IMR-90 (cell line): ENCODE measurements around the gene ANGPTL7. TPM values are rescaled to one million over a fixed set of nuclear protein-coding genes. Genes with fewer than 3 reads are reported as not detected.

Experiments
- ATAC-seq: fragments of 200-7000 bp; cut with Tn5 transposase; 2 replicates; pipeline ENCODE4 v1.9.1; 2020; ENCODE audit warnings: low read depth, mild to moderate bottlenecking, moderate library complexity
- BruUV-seq: library from RNA; stranded (reverse); fragments of 400-500 nt; replicated peaks from 2 replicates; lab custom pipeline; 2021; lab: Mats Ljungman, UMichigan
- CTCF ChIA-PET: fragments of 300-600 bp; formaldehyde crosslinking; extraction: SDS; loops from one replicate; lab custom pipeline; 2021; ENCODE audit warnings: antibody characterized with exemption; lab: Yijun Ruan, JAX
- POLR2A ChIA-PET: fragments of 300-600 bp; sonication (Branson Sonifier 250); formaldehyde crosslinking; loops from one replicate; lab custom pipeline; 2022; ENCODE audit warnings: antibody characterized with exemption; ENCODE audit not compliant: unreplicated experiment; lab: Charles Lee
- DNase-seq: peaks from one replicate; pipeline ENCODE4 v3.0.0; 2013
- H2AFZ ChIP-seq: replicated peaks from 2 replicates; pipeline ENCODE3; 2013; ENCODE audit warnings: low read length, mild to moderate bottlenecking; ENCODE audit not compliant: poor library complexity
- H2AK5ac ChIP-seq: 2 replicates; pipeline ENCODE4 v1.6.1; 2013; ENCODE audit warnings: low read depth, low read length, inconsistent platforms
- H2AK9ac ChIP-seq: replicated peaks from 2 replicates; pipeline ENCODE3; 2013; ENCODE audit warnings: mild to moderate bottlenecking, low read depth, low read length, moderate library complexity; ENCODE audit not compliant: poor library complexity
- H2BK120ac ChIP-seq: 2 replicates; pipeline ENCODE4 v1.6.1; 2013; ENCODE audit warnings: low read depth, low read length, inconsistent platforms
- H2BK15ac ChIP-seq: 3 replicates; pipeline ENCODE4 v1.6.1; 2013; ENCODE audit warnings: low read depth, low read length, inconsistent platforms
- H2BK20ac ChIP-seq: 2 replicates; pipeline ENCODE4 v1.6.1; 2013; ENCODE audit warnings: low read depth, mild to moderate bottlenecking, inconsistent platforms, low read length, moderate library complexity
- H2BK5ac ChIP-seq: 2 replicates; pipeline ENCODE4 v1.6.1; 2013; ENCODE audit warnings: mild to moderate bottlenecking, low read depth, low read length, inconsistent platforms; ENCODE audit not compliant: poor library complexity, severe bottlenecking
- H3K14ac ChIP-seq: replicated peaks from 2 replicates; pipeline ENCODE4 v1.6.1; 2013; ENCODE audit warnings: low read depth, low read length, inconsistent platforms
- H3K18ac ChIP-seq: 2 replicates; pipeline ENCODE4 v1.6.1; 2013; ENCODE audit warnings: low read depth, low read length, control low read depth
- H3K23ac ChIP-seq: 2 replicates; pipeline ENCODE4 v1.6.1; 2013; ENCODE audit warnings: low read depth, low read length, inconsistent platforms
- H3K27ac ChIP-seq: 2 replicates; pipeline ENCODE4 v1.5.1; 2013; ENCODE audit warnings: mild to moderate bottlenecking, control low read depth, low read length; ENCODE audit not compliant: insufficient read depth
- H3K27me3 ChIP-seq: 2 replicates; pipeline ENCODE4 v1.6.1; 2013; ENCODE audit warnings: low read length; ENCODE audit not compliant: control insufficient read depth, insufficient read depth
- H3K36me3 ChIP-seq: 2 replicates; pipeline ENCODE4 v1.6.1; 2013; ENCODE audit warnings: low read length, mixed read lengths; ENCODE audit not compliant: control insufficient read depth, insufficient read depth
- H3K4ac ChIP-seq: 2 replicates; pipeline ENCODE4 v1.6.1; 2013; ENCODE audit warnings: low read depth, low read length, inconsistent platforms
- H3K4me1 ChIP-seq: 2 replicates; pipeline ENCODE4 v1.6.1; 2013; ENCODE audit warnings: low read length, mixed read lengths; ENCODE audit not compliant: control insufficient read depth, insufficient read depth
- H3K4me2 ChIP-seq: 2 replicates; pipeline ENCODE4 v1.6.1; 2013; ENCODE audit warnings: low read depth, mild to moderate bottlenecking, control low read depth, low read length, moderate library complexity
- H3K4me3 ChIP-seq: 2 replicates; pipeline ENCODE4 v1.5.1; 2013; ENCODE audit warnings: low read depth, mild to moderate bottlenecking, control low read depth, low read length, moderate library complexity; ENCODE audit not compliant: insufficient read depth
- H3K56ac ChIP-seq: 2 replicates; pipeline ENCODE4 v1.6.1; 2013; ENCODE audit warnings: low read length, inconsistent platforms; ENCODE audit not compliant: insufficient read depth; ENCODE audit errors: extremely low read depth
- H3K79me1 ChIP-seq, 2 experiments: 2 replicates each; pipeline ENCODE4 v1.6.1; 2013; ENCODE audit warnings: low read length in 2 of 2, inconsistent platforms in 1 of 2, low read depth in 1 of 2
- H3K9ac ChIP-seq: 2 replicates; pipeline ENCODE4 v1.6.1; 2013; ENCODE audit warnings: low read depth, low read length, control low read depth
- H3K9me1 ChIP-seq: 2 replicates; pipeline ENCODE4 v1.6.1; 2013; ENCODE audit warnings: low read length, inconsistent platforms; ENCODE audit not compliant: insufficient read depth
- H3K9me3 ChIP-seq: 2 replicates; pipeline ENCODE4 v1.6.1; 2013; ENCODE audit warnings: low read length; ENCODE audit not compliant: control insufficient read depth, insufficient read depth
- H4K20me1 ChIP-seq: 2 replicates; pipeline ENCODE4 v1.6.1; 2013; ENCODE audit warnings: low read length, inconsistent platforms; ENCODE audit not compliant: insufficient read depth
- H4K5ac ChIP-seq: 2 replicates; pipeline ENCODE4 v1.6.1; 2013; ENCODE audit warnings: mild to moderate bottlenecking, low read depth, low read length, control low read depth
- H4K8ac ChIP-seq, 2 experiments: 2 replicates each; pipeline ENCODE4 v1.6.1; 2013; ENCODE audit warnings: low read depth in 2 of 2, low read length in 2 of 2, control low read depth in 1 of 2, inconsistent platforms in 1 of 2
- H4K91ac ChIP-seq: 2 replicates; pipeline ENCODE4 v1.6.1; 2013; ENCODE audit warnings: low read depth, low read length, inconsistent platforms; ENCODE audit not compliant: insufficient read depth
- BHLHE40 ChIP-seq: fragments of 150-350 bp; IDR thresholded peaks from 2 replicates; pipeline ENCODE4 v1.6.1; 2016; ENCODE audit warnings: mild to moderate bottlenecking, low read depth, low read length
- FOS ChIP-seq: fragments of 150-350 bp; IDR thresholded peaks from 2 replicates; pipeline ENCODE4 v1.6.1; 2016; ENCODE audit warnings: low read depth, low read length
- MAFK ChIP-seq: IDR thresholded peaks from 2 replicates; pipeline ENCODE4 v1.6.1; 2012; ENCODE audit warnings: low read depth, low read length, improper control_type of control experiment
- MAZ ChIP-seq: IDR thresholded peaks from 2 replicates; pipeline ENCODE4 v1.6.1; 2012; ENCODE audit warnings: low read depth, mild to moderate bottlenecking, low read length, improper control_type of control experiment, moderate library complexity, borderline replicate concordance
- MXI1 ChIP-seq: IDR thresholded peaks from 2 replicates; pipeline ENCODE4 v1.6.1; 2012; ENCODE audit warnings: low read depth, mild to moderate bottlenecking, low read length, moderate library complexity, borderline replicate concordance
- NFE2L2 ChIP-seq: fragments of 150-350 bp; IDR thresholded peaks from 2 replicates; pipeline ENCODE4 v1.6.1; 2016; ENCODE audit warnings: low read depth, mild to moderate bottlenecking, low read length
- POLR2A ChIP-seq: IDR thresholded peaks from 2 replicates; pipeline ENCODE4 v1.6.1; 2012; ENCODE audit warnings: mild to moderate bottlenecking, low read depth, low read length
- RAD21 ChIP-seq: IDR thresholded peaks from 2 replicates; pipeline ENCODE4 v1.6.1; 2012; ENCODE audit warnings: low read length, improper control_type of control experiment
- RCOR1 ChIP-seq: IDR thresholded peaks from 2 replicates; pipeline ENCODE4 v1.6.1; 2012; ENCODE audit warnings: mild to moderate bottlenecking, low read length, improper control_type of control experiment; ENCODE audit not compliant: insufficient replicate concordance
- SMC3 ChIP-seq: fragments of 150-350 bp; IDR thresholded peaks from 2 replicates; pipeline ENCODE4 v1.6.1; 2016; ENCODE audit warnings: low read depth, mild to moderate bottlenecking, antibody characterized with exemption, low read length, moderate library complexity
- WGBS, 2 experiments: methylation state at CpG; one replicate each; pipeline versions ENCODE4 v1.1.5 to v1.1.7; 2013; ENCODE audit warnings: missing lambda C conversion rate in 2 of 2; ENCODE audit not compliant: insufficient read length in 1 of 2; ENCODE audit errors: extremely low coverage in 2 of 2; 5-methylcytosine and 5-hydroxymethylcytosine counted together
- dilution Hi-C: fragments of 300-500 bp; cut with HindIII; formaldehyde crosslinking; loops from one replicate; pipeline ENCODE4 v1.14.3; 2018; ENCODE audit warnings: low sequenced_read_pairs; ENCODE audit not compliant: unreplicated experiment
- in situ Hi-C: fragments of 300-500 bp; cut with MboI; formaldehyde crosslinking; loops from 3 replicates; pipeline ENCODE4 v1.14.3; 2019; ENCODE audit warnings: low sequenced_read_pairs, inconsistent platforms, mixed read lengths
- intact Hi-C: fragments of 100-400 bp; cut with micrococcal nuclease; formaldehyde crosslinking; loops from 2 replicates; pipeline ENCODE4 v1.10.0; 2022
- polyA plus RNA-seq, 3 experiments: library from polyadenylated mRNA; depleted of rRNA; stranded (reverse); fragments of >200 nt; gene quantifications; 2 replicates each; pipeline ENCODE4 v1.2.3, GENCODE V29; 2012; ENCODE audit warnings: low replicate concordance in 1 of 3
- total RNA-seq: library from RNA; depleted of rRNA; stranded (reverse); fragments of >200 nt; gene quantifications from 2 replicates; pipeline ENCODE4 v1.2.3, GENCODE V29; 2012

ANGPTL7 gene
- total and polyA plus RNA-seq, 2 of the 4 experiments (the other 2 are of a cell fraction): under 0.01 TPM; not detected in 1

GRCh38 chr1:11227106-11228077, 38.2 kb downstream of the ANGPTL7 start:
- Histone ChIP-seq H2AK5ac (no peak overlapping the region), H4K8ac (no peak overlapping the region), H3K18ac (no peak overlapping the region), H3K27ac (no peak overlapping the region), H2BK120ac (no peak overlapping the region), H2BK15ac (no peak overlapping the region), H3K9me3 (no peaks in the 10 kb centered on the region), H3K4me3 (no peak overlapping the region), H3K79me1 (no peaks in the 10 kb centered on the region), H3K4me2 (no peak overlapping the region), H4K5ac (no peak overlapping the region), H3K9ac (no peak overlapping the region), H3K36me3 (peaks cover 46% of the 10 kb centered on the region), H3K9me1 (0 out of 2 replicates have a peak, but pooled peaks cover 3% of the 10 kb centered on the region), H4K91ac (no peak overlapping the region), H3K56ac (no peak overlapping the region), H2AFZ (no peak overlapping the region), H2AK9ac (no peak overlapping the region), H3K23ac (no peak overlapping the region), H3K4me1 (no peaks in the 10 kb centered on the region), H3K14ac (no peak overlapping the region), H4K20me1 (no peaks in the 10 kb centered on the region), H2BK20ac (no peak overlapping the region), H2BK5ac (no peak overlapping the region), H3K4ac (no peak overlapping the region), H3K27me3 (no peaks in the 10 kb centered on the region)
- CTCF ChIA-PET: interaction anchor here (1.1 kb wide), 1 partner anchor 15 kb away, joined by 3 read pairs; no protein-coding TSS in a partner anchor
- intact Hi-C loops: no loop called here
- DNase-seq (no peak), ATAC-seq (no peak)
- dilution Hi-C loops: no loop called here
- WGBS, 2 experiments: 100% methylated on average over 1 of the region's 10 CpGs; no CpG with 5 or more reads in 1 of the 2 experiments
- POLR2A ChIA-PET: no interaction called here
- BruUV-seq: no TSS peak
- in situ Hi-C loops: no loop called here
- TF ChIP-seq MAFK (no peak), NFE2L2 (no peak), MXI1 (no peak), BHLHE40 (no peak), POLR2A (no peak), MAZ (no peak), FOS (no peak), SMC3 (no peak), RAD21 (no peak), RCOR1 (no peak)
